Ovary (tissue), 9 donors: ENCODE results near the gene CCR5. TPM values are rescaled to one million over a fixed set of nuclear protein-coding genes. Genes with fewer than 3 reads are reported as not detected.
"Not testable (repeated sequence)": the region's sequence is repeated elsewhere in the genome, so short reads cannot be mapped to it uniquely, and the experiment has no call there.

Experiments
- DNase-seq, 5 donors: peaks; one replicate each; pipeline ENCODE4 v3.0.0-alpha.2; 2019 to 2020
- H3K27ac ChIP-seq, 2 donors: fragments of 200-600 bp; one replicate each; pipeline versions ENCODE4 v1.5.1 to v1.8.0; 2019 to 2022
- H3K27me3 ChIP-seq: fragments of 200-600 bp; one replicate; pipeline ENCODE4 v1.8.0; 2022
- H3K36me3 ChIP-seq: fragments of 200-600 bp; sonication (generic); one replicate; pipeline ENCODE4 v1.5.1; 2019
- H3K4me1 ChIP-seq: one replicate; pipeline ENCODE4 v1.8.1; 2013; ENCODE audit warnings: mild to moderate bottlenecking, moderate library complexity; ENCODE audit not compliant: insufficient read depth
- H3K4me3 ChIP-seq: fragments of 200-600 bp; sonication (generic); one replicate; pipeline ENCODE4 v1.5.1; 2017
- H3K9me3 ChIP-seq, 2 donors: fragments of 200-600 bp in 1 of 2; sonication (generic) in 1 of 2; one replicate each; pipeline versions ENCODE4 v1.5.1 to v1.8.1; 2013 to 2019; ENCODE audit warnings: mild to moderate bottlenecking in 1 of 2, moderate library complexity in 1 of 2
- CTCF ChIP-seq, 3 donors: fragments of 450-650 bp in 2 of 3; fragments of 200-600 bp in 1 of 3; IDR thresholded peaks; one replicate each; pipeline versions ENCODE4 v1.5.1 to v1.8.0; 2016 to 2022; ENCODE audit warnings: antibody characterized with exemption in 3 of 3, mild to moderate bottlenecking in 1 of 3
- EP300 ChIP-seq: sonication (generic); formaldehyde crosslinking; IDR thresholded peaks from one replicate; pipeline ENCODE4 v1.6.1; 2017; ENCODE audit warnings: antibody characterized with exemption
- POLR2A ChIP-seq: fragments of 450-650 bp; IDR thresholded peaks from one replicate; pipeline ENCODE4 v1.6.1; 2017; ENCODE audit warnings: antibody characterized with exemption, mild to moderate bottlenecking, moderate library complexity
- WGBS, 3 donors: extraction: QIAGEN DNeasy Blood & Tissue Kit in 1 of 3; methylation state at CpG; one replicate each; pipeline versions ENCODE4 v1.1.5 to v1.1.7; 2013 to 2017; 5-methylcytosine and 5-hydroxymethylcytosine counted together
- intact Hi-C, 4 donors: fragments of 100-400 bp; cut with DNase I; formaldehyde crosslinking; loops; one replicate each; pipeline versions ENCODE4 v1.11.0 to v1.15.1; 2022 to 2023
- polyA plus RNA-seq, 2 donors: library from polyadenylated mRNA; stranded (reverse); fragments of 200-250 nt in 1 of 2; fragments of 350-450 nt in 1 of 2; fragmentation: Illumina TruSeq in 1 of 2; extraction: RNeasy Lipid Tissue Mini Kit (QIAGEN cat#74804) in 1 of 2; gene quantifications; one replicate each; pipeline ENCODE4 v1.2.3, GENCODE V29; 2013 to 2014
- total RNA-seq, 7 donors: library from RNA; depleted of rRNA in 2 of 7; stranded (reverse); fragments of >200 nt in 2 of 7; fragmentation: NEBNext Ultra II Directional in 3 of 7; extraction: Animal tissue kit (Norgen Biotek cat#: 25700) in 3 of 7; gene quantifications; one replicate each; pipeline versions ENCODE4 v1.1.0 to v1.2.4, GENCODE V29; 2016 to 2023
- donor health status: DM: no; HTN: no; CAD: no; lungs with moderate emphysema.
- donor health status: DM: no; HTN: no; CAD: no.
- donor health status: Bipolar disorder and iron deficiency.
- donor health status: DM: yes; HTN: yes; CAD: no.
- donor health status: DM: no; HTN: no; CAD: no.
- donor health status: DM: yes; HTN: yes; CAD: no.

The CCR5 gene
- total and polyA plus RNA-seq, 9 donors, result 0.23 to 7.4 (median 0.92) TPM

- Histone ChIP-seq H3K27ac (no peak overlapping the region), H3K9me3 (no peaks in the 10 kb centered on the region), H3K27me3 (no peaks in the 10 kb centered on the region), H3K36me3 (no peaks in the 10 kb centered on the region), H3K4me3 (no peak overlapping the region), H3K4me1 (peaks cover 4% of the 10 kb centered on the region)
- TF ChIP-seq CTCF (IDR thresholded peaks at IDR 0.05) (no peak), POLR2A (no peak), EP300 (no peak)
- no peak for DNase-seq
- WGBS, 3 donors, result 73 to 80% (median 77%) methylated on average over 8 of the region's 8 CpGs
- intact Hi-C loops, result no loop called here
Measured at GRCh38 chr3:46380471-46381221, 9.9 kb downstream of the CCR5 start.

GRCh38 chr3:46381625-46382024, 10.9 kb downstream of the CCR5 start:
- Histone ChIP-seq H3K27me3 (no peaks in the 10 kb centered on the region), H3K4me3 (no peak overlapping the region), H3K9me3 (no peaks in the 10 kb centered on the region), H3K27ac (no peak overlapping the region), H3K4me1 (peaks cover 4% of the 10 kb centered on the region), H3K36me3 (no peaks in the 10 kb centered on the region)
- TF ChIP-seq POLR2A, result no peak
- intact Hi-C loops, result no loop called here
- DNase-seq, result no peak
- WGBS, 3 donors, result 28 to 53% (median 34%) methylated on average over 3 of the region's 3 CpGs

GRCh38 chr3:46383211-46383950, 12.6 kb downstream of the CCR5 start:
- Histone ChIP-seq H3K9me3 (no peaks in the 10 kb centered on the region), H3K4me1 (peaks cover 4% of the 10 kb centered on the region), H3K36me3 (no peaks in the 10 kb centered on the region), H3K4me3 (no peak overlapping the region), H3K27me3 (no peaks in the 10 kb centered on the region), H3K27ac (no peak overlapping the region)
- WGBS, 3 donors, result 61 to 77% (median 69%) methylated on average over 6 of the region's 6 CpGs
- intact Hi-C loops, result no loop called here
- DNase-seq, result no peak
- TF ChIP-seq CTCF (IDR thresholded peaks at IDR 0.05) (no peak), EP300 (no peak), POLR2A (no peak)

- H3K4me3 ChIP-seq, result no peak overlapping the region
- no peaks in the 10 kb centered on the region for H3K9me3 ChIP-seq
- 61 to 72% (median 68%) methylated on average over 5 of the region's 5 CpGs for WGBS, 3 donors
- H3K36me3 ChIP-seq, result no peaks in the 10 kb centered on the region
- H3K27me3 ChIP-seq, result no peaks in the 10 kb centered on the region
- H3K4me1 ChIP-seq, result peaks cover 4% of the 10 kb centered on the region
- no peak overlapping the region for H3K27ac ChIP-seq
- intact Hi-C loops, result no loop called here
- DNase-seq, result no peak
- no peak for TF ChIP-seq POLR2A
- no peak for TF ChIP-seq CTCF (IDR thresholded peaks at IDR 0.05)
- no peak for TF ChIP-seq EP300
Measured at GRCh38 chr3:46383951-46384330, 13.2 kb downstream of the CCR5 start.

- Histone ChIP-seq H3K4me3 (no peak overlapping the region), H3K27ac (no peak overlapping the region), H3K36me3 (no peaks in the 10 kb centered on the region), H3K9me3 (no peaks in the 10 kb centered on the region), H3K27me3 (no peaks in the 10 kb centered on the region), H3K4me1 (no peaks in the 10 kb centered on the region)
- TF ChIP-seq EP300 (no peak), POLR2A (no peak)
- intact Hi-C loops, result no loop called here
- 22 to 43% (median 25%) methylated on average over 4 of the region's 4 CpGs for WGBS, 3 donors
- DNase-seq, result no peak
Measured at GRCh38 chr3:46386205-46386604, 15.5 kb downstream of the CCR5 start.

GRCh38 chr3:46388847-46389246, 18.1 kb downstream of the CCR5 start:
- H3K4me3 ChIP-seq, H3K4me1 ChIP-seq, H3K9me3 ChIP-seq, H3K27me3 ChIP-seq, DNase-seq, H3K36me3 ChIP-seq, intact Hi-C loops, H3K27ac ChIP-seq: not testable (repeated sequence)
- WGBS, 3 donors, result 86 to 92% (median 89%) methylated on average over 4 of the region's 4 CpGs
